ENCODE results near the gene TMEM236. TPM values are rescaled to one million over a fixed set of nuclear protein-coding genes. Genes with fewer than 3 reads are reported as not detected.

The TMEM236 gene
- total and polyA plus RNA-seq, 3 experiments from 2014 or later, result 0.09 to 0.11 TPM; not detected in 1

DNA sequence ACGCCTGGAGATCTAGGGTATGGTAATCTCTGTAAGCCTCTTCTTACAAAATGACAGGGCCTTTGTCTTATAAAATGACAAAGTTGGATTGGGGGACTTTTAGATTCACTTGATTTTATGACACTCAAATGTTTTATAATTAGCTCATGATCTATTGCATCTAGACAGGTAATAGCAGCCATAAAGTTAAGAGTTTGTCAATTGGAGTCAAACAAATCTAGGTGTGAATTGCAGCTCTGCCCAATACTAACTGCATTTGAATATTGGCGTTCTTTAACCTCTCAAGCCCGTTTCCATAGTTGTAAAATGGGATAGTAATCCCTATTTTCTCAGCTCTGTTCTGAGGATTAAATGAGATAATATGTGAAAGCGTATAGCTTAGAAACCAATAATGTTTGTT lies 43.1 kb downstream of the TMEM236 start:
- H3K27me3 Mint-ChIP-seq, result peaks cover 0 to 2% of the 10 kb centered on the region in 2 donors

DNA sequence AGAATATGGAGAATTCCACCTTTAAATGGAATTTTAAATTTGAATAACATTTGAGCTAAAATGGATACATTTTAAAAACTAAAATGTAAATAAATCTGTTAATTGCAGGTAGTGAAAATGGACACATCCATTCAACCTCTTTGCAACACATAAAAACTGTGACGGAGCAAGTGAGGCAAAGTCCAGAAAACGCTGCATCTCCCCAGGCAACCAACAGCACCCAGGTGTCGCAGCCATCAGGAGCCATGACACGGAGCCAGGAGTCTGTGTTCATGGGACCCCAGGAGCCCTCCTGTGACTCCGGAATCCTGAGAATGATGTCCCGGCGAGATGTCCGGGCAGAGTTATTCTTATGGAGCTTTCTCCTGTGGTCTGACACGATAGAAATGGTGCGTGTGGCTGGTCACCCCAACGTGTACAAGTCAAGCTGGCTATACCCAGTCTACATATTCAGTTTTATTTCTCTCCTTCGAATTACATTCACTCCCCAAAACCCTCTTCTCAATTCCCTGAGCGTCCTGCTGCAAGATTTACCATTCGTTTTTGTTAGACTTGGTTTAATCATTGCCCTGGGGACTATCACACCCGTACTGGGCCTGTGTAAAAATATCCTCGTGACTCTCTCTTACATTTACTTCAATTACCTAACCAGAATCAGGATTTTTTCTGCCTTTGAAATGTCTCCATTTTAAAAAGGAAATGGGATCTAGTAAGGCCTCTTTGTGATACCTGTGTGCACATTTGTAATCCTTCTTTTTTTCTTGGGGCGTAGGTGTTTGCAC lies 44.0 kb downstream of the TMEM236 start:
- ChIA-PET CTCF (no interaction called here), POLR2A (no interaction called here)
- H3K27me3 ChIP-seq (ENCODE audit: insufficient read depth, low read length, poor library complexity, severe bottlenecking), result no peaks in the 10 kb centered on the region
- Mint-ChIP-seq H3K27ac (no peak overlapping the region), H3K4me3 (no peak overlapping the region), H3K27me3 (peaks cover 0 to 2% of the 10 kb centered on the region in 2 donors), H3K4me1 (peaks cover 0 to 3% (median 3%) of the 10 kb centered on the region in 3 donors), H3K36me3 (no peaks in the 10 kb centered on the region), H3K9me3 (no peaks in the 10 kb centered on the region)
- H3K36me3 ChIP-seq (ENCODE audit: insufficient read depth, low read length), result no peaks in the 10 kb centered on the region
- no peaks in the 10 kb centered on the region for H3K4me1 ChIP-seq (ENCODE audit: insufficient read depth, low read length)
- no peak for DNase-seq
- H3K27ac ChIP-seq (ENCODE audit: low read depth, low read length), result no peak overlapping the region
- no peak overlapping the region for H3K4me3 ChIP-seq (ENCODE audit: low read length)
- H3K9me3 ChIP-seq (ENCODE audit: low read length), result no peaks in the 10 kb centered on the region

More for the DNA sequence above, 43.1 kb downstream of the TMEM236 start:
- Mint-ChIP-seq H3K27ac (no peak overlapping the region), H3K4me3 (no peak overlapping the region), H3K36me3 (no peaks in the 10 kb centered on the region), H3K4me1 (peaks cover 0 to 3% (median 3%) of the 10 kb centered on the region in 3 donors), H3K9me3 (no peaks in the 10 kb centered on the region)
- Histone ChIP-seq H3K9me3 (ENCODE audit: low read length) (no peaks in the 10 kb centered on the region), H3K36me3 (ENCODE audit: insufficient read depth, low read length) (no peaks in the 10 kb centered on the region), H3K27ac (ENCODE audit: low read depth, low read length) (no peak overlapping the region), H3K27me3 (ENCODE audit: insufficient read depth, low read length, poor library complexity, severe bottlenecking) (no peaks in the 10 kb centered on the region), H3K4me3 (ENCODE audit: low read length) (no peak overlapping the region), H3K4me1 (ENCODE audit: insufficient read depth, low read length) (no peaks in the 10 kb centered on the region)
- ChIA-PET CTCF (no interaction called here), POLR2A (no interaction called here)
- no peak for DNase-seq

DNA sequence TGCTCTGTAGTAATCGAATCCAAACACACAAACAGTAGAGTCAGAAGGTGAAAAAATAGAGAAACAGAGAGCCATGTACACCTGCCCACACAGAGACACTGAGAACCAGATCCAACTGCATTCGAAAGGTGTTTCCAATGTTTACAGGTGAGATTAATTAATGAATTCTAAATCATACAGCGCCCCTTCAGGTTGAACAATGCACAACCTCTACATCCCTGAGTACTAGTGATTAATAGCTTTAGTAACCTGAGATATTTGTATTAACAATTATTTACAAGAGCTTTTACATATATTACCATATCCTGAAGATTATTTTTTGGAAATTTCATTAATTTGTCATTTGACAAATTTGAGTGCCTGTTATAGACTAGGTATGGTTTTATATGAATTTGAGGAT lies 49.5 kb downstream of the TMEM236 start:
- no peak overlapping the region for H3K4me3 ChIP-seq (ENCODE audit: low read length)
- H3K9me3 ChIP-seq (ENCODE audit: low read length), result no peaks in the 10 kb centered on the region
- no peak overlapping the region for H3K27ac ChIP-seq (ENCODE audit: low read depth, low read length)
- Mint-ChIP-seq H3K36me3 (no peaks in the 10 kb centered on the region), H3K27me3 (no peaks in the 10 kb centered on the region), H3K27ac (no peak overlapping the region), H3K9me3 (no peaks in the 10 kb centered on the region), H3K4me3 (no peak overlapping the region), H3K4me1 (no peaks in the 10 kb centered on the region)
- POLR2A ChIA-PET, result no interaction called here
- no peaks in the 10 kb centered on the region for H3K4me1 ChIP-seq (ENCODE audit: insufficient read depth, low read length)
- CTCF ChIA-PET, result no interaction called here
- DNase-seq, result no peak
- no peaks in the 10 kb centered on the region for H3K36me3 ChIP-seq (ENCODE audit: insufficient read depth, low read length)
- H3K27me3 ChIP-seq (ENCODE audit: insufficient read depth, low read length, poor library complexity, severe bottlenecking), result no peaks in the 10 kb centered on the region

DNA sequence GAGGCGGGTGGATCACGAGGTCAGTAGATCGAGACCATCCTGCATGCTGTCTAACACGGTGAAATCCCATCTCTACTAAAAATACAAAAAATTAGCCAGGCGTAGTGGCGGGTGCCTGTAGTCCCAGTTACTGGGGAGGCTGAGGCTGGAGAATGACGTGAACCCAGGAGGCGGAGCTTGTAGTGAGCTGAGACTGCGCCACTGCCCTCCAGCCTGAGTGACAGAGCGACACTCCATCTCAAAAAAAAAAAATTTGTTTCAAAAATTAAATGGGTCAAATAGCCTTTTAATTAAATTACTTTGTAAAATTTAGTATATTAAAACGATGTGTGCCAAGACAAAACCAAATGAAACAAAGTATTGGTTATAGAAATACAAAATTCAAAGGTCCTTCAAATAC lies 50.3 kb downstream of the TMEM236 start:
- Mint-ChIP-seq H3K27me3 (no peaks in the 10 kb centered on the region), H3K9me3 (no peaks in the 10 kb centered on the region), H3K4me1 (no peaks in the 10 kb centered on the region), H3K27ac (no peak overlapping the region), H3K36me3 (no peaks in the 10 kb centered on the region), H3K4me3 (no peak overlapping the region)
- DNase-seq, result no peak
- H3K36me3 ChIP-seq (ENCODE audit: insufficient read depth, low read length), result no peaks in the 10 kb centered on the region
- CTCF ChIA-PET, result no interaction called here
- H3K27me3 ChIP-seq (ENCODE audit: insufficient read depth, low read length, poor library complexity, severe bottlenecking), result no peaks in the 10 kb centered on the region
- H3K4me3 ChIP-seq (ENCODE audit: low read length), result no peak overlapping the region
- POLR2A ChIA-PET, result no interaction called here
- no peaks in the 10 kb centered on the region for H3K4me1 ChIP-seq (ENCODE audit: insufficient read depth, low read length)
- no peaks in the 10 kb centered on the region for H3K9me3 ChIP-seq (ENCODE audit: low read length)
- H3K27ac ChIP-seq (ENCODE audit: low read depth, low read length), result no peak overlapping the region

DNA sequence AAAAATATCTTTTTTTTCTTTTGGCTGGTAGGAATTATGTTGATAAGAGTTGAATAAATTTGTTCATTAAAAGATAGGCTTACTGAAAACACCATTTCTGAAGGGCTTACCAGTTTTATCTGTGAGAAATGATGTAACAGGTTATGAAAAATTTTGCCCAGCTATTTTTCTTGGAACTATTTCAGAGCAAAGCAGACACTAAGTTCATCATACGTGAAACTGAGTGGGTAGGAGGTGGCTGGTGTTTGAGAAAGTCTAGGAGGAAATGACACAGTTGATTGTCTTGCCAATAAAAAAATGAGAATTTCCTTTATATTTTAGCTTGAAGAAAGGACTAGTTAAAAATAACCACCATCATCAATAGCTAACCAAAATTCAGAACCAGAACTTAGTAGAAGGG lies 51.0 kb downstream of the TMEM236 start:
- H3K27me3 Mint-ChIP-seq, result no peaks in the 10 kb centered on the region
- no peak for DNase-seq
- no peak overlapping the region for H3K4me3 Mint-ChIP-seq
- no peaks in the 10 kb centered on the region for H3K4me1 Mint-ChIP-seq
- Histone ChIP-seq H3K4me1 (ENCODE audit: insufficient read depth, low read length) (no peaks in the 10 kb centered on the region), H3K9me3 (ENCODE audit: low read length) (no peaks in the 10 kb centered on the region), H3K27ac (ENCODE audit: low read depth, low read length) (no peak overlapping the region), H3K27me3 (ENCODE audit: insufficient read depth, low read length, poor library complexity, severe bottlenecking) (no peaks in the 10 kb centered on the region), H3K4me3 (ENCODE audit: low read length) (no peak overlapping the region), H3K36me3 (ENCODE audit: insufficient read depth, low read length) (no peaks in the 10 kb centered on the region)
- ChIA-PET POLR2A (no interaction called here), CTCF (no interaction called here)
- H3K27ac Mint-ChIP-seq, result no peak overlapping the region
- no peaks in the 10 kb centered on the region for H3K36me3 Mint-ChIP-seq
- no peaks in the 10 kb centered on the region for H3K9me3 Mint-ChIP-seq

DNA sequence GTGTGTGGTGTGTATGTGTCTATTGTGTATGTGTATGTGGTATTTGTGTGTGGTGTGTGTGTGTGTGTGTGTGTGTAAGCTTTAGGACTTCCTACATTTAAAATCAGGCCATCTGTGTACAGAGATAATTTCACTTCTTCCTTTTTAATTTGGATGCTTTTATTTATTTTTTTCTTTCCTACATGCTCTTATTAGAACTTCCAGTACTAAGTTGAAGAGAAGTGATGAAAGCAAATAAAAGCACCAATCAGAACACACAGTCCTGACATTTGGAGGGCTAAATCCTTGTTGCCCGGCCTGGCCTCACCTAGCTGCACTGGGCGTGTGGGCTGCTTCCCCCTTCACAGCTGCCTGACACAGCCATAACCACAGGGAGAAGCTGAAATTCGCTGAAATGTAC lies 53.3 kb downstream of the TMEM236 start:
- peaks cover 0 to 9% of the 10 kb centered on the region in 2 donors for H3K27me3 Mint-ChIP-seq
- no peaks in the 10 kb centered on the region for H3K4me1 ChIP-seq (ENCODE audit: insufficient read depth, low read length)
- H3K9me3 ChIP-seq (ENCODE audit: low read length), result no peaks in the 10 kb centered on the region
- H3K27ac ChIP-seq (ENCODE audit: low read depth, low read length), result no peak overlapping the region
- H3K27ac Mint-ChIP-seq, result no peak overlapping the region
- H3K9me3 Mint-ChIP-seq, result no peaks in the 10 kb centered on the region
- ChIA-PET POLR2A (no interaction called here), CTCF (no interaction called here)
- H3K4me3 Mint-ChIP-seq, result no peak overlapping the region
- no peaks in the 10 kb centered on the region for H3K36me3 ChIP-seq (ENCODE audit: insufficient read depth, low read length)
- H3K4me3 ChIP-seq (ENCODE audit: low read length), result no peak overlapping the region
- H3K27me3 ChIP-seq (ENCODE audit: insufficient read depth, low read length, poor library complexity, severe bottlenecking), result peaks cover 3% of the 10 kb centered on the region
- no peak for DNase-seq
- H3K4me1 Mint-ChIP-seq, result peaks cover 0 to 8% (median 0%) of the 10 kb centered on the region in 3 donors
- H3K36me3 Mint-ChIP-seq, result no peaks in the 10 kb centered on the region

DNA sequence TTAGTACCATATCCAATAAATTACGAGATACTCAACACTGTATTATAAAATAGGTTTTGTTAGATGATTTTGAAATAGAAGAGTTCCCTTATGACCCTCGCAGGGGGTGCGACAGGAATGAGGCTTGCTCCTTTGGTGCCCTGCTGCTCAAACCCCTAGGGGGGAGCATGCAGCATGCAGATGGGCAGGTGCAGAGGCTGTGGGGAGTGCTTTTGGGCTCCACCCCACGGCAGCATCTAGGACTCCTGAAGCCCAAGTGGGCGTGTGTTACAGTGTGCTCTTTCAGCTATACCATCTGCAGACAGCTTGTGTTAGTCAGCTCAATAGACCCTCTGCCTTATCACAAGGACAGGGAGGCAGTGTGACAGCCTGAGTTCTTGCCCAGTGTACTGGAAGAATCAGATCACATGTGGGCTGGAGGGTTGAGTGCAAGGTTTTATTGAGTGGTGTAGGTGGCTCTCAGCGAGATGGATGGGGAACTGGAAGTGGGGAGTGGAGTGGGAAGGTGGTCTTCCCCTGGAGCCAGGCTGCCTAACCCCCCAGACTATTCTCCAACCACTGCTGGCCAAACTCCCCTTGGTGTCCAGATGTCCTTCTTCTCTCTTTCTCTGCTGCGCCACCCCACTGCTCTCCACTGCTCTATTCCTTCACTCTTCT lies 54.0 kb downstream of the TMEM236 start:
- Mint-ChIP-seq H3K4me1 (peaks cover 0 to 9% (median 0%) of the 10 kb centered on the region in 3 donors), H3K27me3 (peaks cover 0 to 17% of the 10 kb centered on the region in 2 donors), H3K36me3 (no peaks in the 10 kb centered on the region), H3K27ac (no peak overlapping the region), H3K9me3 (no peaks in the 10 kb centered on the region), H3K4me3 (no peak overlapping the region)
- Histone ChIP-seq H3K4me1 (ENCODE audit: insufficient read depth, low read length) (no peaks in the 10 kb centered on the region), H3K27me3 (ENCODE audit: insufficient read depth, low read length, poor library complexity, severe bottlenecking) (peaks cover 3% of the 10 kb centered on the region), H3K27ac (ENCODE audit: low read depth, low read length) (no peak overlapping the region), H3K9me3 (ENCODE audit: low read length) (no peaks in the 10 kb centered on the region), H3K36me3 (ENCODE audit: insufficient read depth, low read length) (no peaks in the 10 kb centered on the region), H3K4me3 (ENCODE audit: low read length) (no peak overlapping the region)
- CTCF ChIA-PET, result no interaction called here
- DNase-seq, result no peak
- POLR2A ChIA-PET, result no interaction called here

DNA sequence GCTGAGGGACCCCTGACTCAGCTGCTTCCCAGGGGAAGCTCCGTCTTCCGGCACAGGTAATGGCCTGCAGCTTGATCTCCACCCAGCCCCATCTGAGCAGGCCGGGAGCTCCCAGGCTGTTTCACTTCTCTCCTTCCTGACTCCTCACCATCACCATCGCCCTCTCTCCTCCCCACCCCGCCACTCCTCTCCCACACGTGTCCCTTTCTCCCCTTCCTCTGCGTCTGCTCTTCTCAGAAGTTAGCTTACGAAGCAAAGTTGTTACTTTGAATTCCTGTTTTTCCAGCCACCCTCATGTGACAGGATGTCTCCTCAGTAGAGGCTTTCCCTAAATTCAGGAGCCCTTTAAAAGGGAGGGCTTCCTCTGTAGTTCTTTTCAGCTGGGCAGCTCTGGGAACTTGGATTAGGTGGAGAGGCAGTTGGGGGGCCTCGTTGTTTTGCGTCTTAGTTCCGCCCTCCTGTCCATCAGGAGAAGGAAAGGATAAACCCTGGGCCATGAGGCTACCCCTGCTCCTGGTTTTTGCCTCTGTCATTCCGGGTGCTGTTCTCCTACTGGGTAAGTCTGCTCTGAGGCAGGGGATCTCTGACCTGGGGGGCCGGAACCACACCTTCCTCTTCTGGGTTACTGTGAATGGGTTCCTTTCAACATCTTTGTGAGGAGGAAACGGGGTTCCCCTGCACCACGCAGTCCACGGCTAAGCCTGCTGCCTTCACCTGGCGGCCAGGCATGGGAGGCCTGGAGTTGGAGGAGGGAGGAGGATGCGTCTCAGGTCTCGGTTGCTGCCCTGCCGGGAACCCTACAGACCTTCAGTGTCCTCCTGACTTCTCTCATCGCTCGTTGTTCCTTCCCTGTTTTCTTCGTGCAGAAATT lies 57.2 kb downstream of the TMEM236 start, which contains the start of gene MRC1:
Gene MRC1, plus strand, starts transcription at position 378 of the 871 bp plus-strand sequence. Its CDS starts 118 bp downstream, at position 496.
- Mint-ChIP-seq H3K9me3 (no peaks in the 10 kb centered on the region), H3K4me1 (peaks cover 0 to 9% (median 0%) of the 10 kb centered on the region in 3 donors), H3K27ac (peak within 1 kb of the TSS in 1 of 8 donors; percentile 19), H3K36me3 (no peaks in the 10 kb centered on the region), H3K4me3 (no peak within 1 kb of the TSS), H3K27me3 (peaks cover 1 to 42% of the 10 kb centered on the region in 2 donors)
- Histone ChIP-seq H3K9me3 (ENCODE audit: low read length) (no peaks in the 10 kb centered on the region), H3K4me1 (ENCODE audit: insufficient read depth, low read length) (no peaks in the 10 kb centered on the region), H3K4me3 (ENCODE audit: low read length) (no peak within 1 kb of the TSS), H3K27me3 (ENCODE audit: insufficient read depth, low read length, poor library complexity, severe bottlenecking) (peaks cover 3% of the 10 kb centered on the region), H3K36me3 (ENCODE audit: insufficient read depth, low read length) (no peaks in the 10 kb centered on the region), H3K27ac (ENCODE audit: low read depth, low read length) (no peak within 1 kb of the TSS)
- CTCF ChIA-PET, result no interaction called here
- POLR2A ChIA-PET, result no interaction called here
- DNase-seq, result no peak

Data from CD8-positive, alpha-beta memory T cell (primary cell).